ENCODE measurements around the gene ATP2A2. TPM values are rescaled to one million over a fixed set of nuclear protein-coding genes. Genes with fewer than 3 reads are reported as not detected.
"Not testable (repeated sequence)": the region's sequence is repeated elsewhere in the genome, so short reads cannot be mapped to it uniquely, and the experiment has no call there.

ATP2A2 gene
- total RNA-seq, 4 donors from 2014 or later: 118 to 233 (median 163) TPM

- Histone ChIP-seq H3K27me3 (no peaks in the 10 kb centered on the region), H3K9me3 (no peaks in the 10 kb centered on the region), H3K4me1 (no peaks in the 10 kb centered on the region), H3K4me3 (no peak overlapping the region), H3K27ac (no peak overlapping the region), H3K36me3 (peaks cover 0 to 33% of the 10 kb centered on the region in 2 donors)
- 76 to 78% methylated on average over 9 to 12 of the region's 13 CpGs for WGBS, 2 donors (ENCODE audit: low coverage in 1 of 2)
- no peak for ATAC-seq
- TF ChIP-seq POLR2A (IDR thresholded peaks at IDR 0.05) (no peak), EP300 (IDR thresholded peaks at IDR 0.05) (no peak), POLR2AphosphoS5 (IDR thresholded peaks at IDR 0.05) (no peak)
These were observed 72.3 kb downstream of the ATP2A2 start for GRCh38 chr12:110353211-110353965.

- Histone ChIP-seq H3K9me3 (no peaks in the 10 kb centered on the region), H3K27me3 (no peaks in the 10 kb centered on the region), H3K4me3 (no peak overlapping the region), H3K27ac (no peak overlapping the region), H3K4me1 (no peaks in the 10 kb centered on the region), H3K36me3 (peaks cover 0 to 24% of the 10 kb centered on the region in 2 donors)
- WGBS, 2 donors (ENCODE audit: low coverage in 1 of 2): 36 to 71% methylated on average over 7 of the region's 7 CpGs
- no peak for TF ChIP-seq EP300 (IDR thresholded peaks at IDR 0.05)
- no peak for TF ChIP-seq POLR2AphosphoS5 (IDR thresholded peaks at IDR 0.05)
- TF ChIP-seq, protein P1, sequence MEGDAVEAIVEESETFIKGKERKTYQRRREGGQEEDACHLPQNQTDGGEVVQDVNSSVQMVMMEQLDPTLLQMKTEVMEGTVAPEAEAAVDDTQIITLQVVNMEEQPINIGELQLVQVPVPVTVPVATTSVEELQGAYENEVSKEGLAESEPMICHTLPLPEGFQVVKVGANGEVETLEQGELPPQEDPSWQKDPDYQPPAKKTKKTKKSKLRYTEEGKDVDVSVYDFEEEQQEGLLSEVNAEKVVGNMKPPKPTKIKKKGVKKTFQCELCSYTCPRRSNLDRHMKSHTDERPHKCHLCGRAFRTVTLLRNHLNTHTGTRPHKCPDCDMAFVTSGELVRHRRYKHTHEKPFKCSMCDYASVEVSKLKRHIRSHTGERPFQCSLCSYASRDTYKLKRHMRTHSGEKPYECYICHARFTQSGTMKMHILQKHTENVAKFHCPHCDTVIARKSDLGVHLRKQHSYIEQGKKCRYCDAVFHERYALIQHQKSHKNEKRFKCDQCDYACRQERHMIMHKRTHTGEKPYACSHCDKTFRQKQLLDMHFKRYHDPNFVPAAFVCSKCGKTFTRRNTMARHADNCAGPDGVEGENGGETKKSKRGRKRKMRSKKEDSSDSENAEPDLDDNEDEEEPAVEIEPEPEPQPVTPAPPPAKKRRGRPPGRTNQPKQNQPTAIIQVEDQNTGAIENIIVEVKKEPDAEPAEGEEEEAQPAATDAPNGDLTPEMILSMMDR (IDR thresholded peaks at IDR 0.05): no peak
- TF ChIP-seq POLR2A (IDR thresholded peaks at IDR 0.05): no peak
- no peak for ATAC-seq
These were observed 73.2 kb downstream of the ATP2A2 start for GRCh38 chr12:110354172-110354780.

GRCh38 chr12:110355073-110355472, 74.0 kb downstream of the ATP2A2 start:
- ATAC-seq: no peak
- WGBS, 2 donors (ENCODE audit: low coverage in 1 of 2): 43 to 50% methylated on average over 1 to 3 of the region's 3 CpGs
- TF ChIP-seq, protein P1 (IDR thresholded peaks at IDR 0.05): peak in 1 of 4 experiments; percentile 26
- TF ChIP-seq POLR2AphosphoS5 (IDR thresholded peaks at IDR 0.05) (no peak), EP300 (IDR thresholded peaks at IDR 0.05) (no peak), POLR2A (IDR thresholded peaks at IDR 0.05) (no peak)

DNA sequence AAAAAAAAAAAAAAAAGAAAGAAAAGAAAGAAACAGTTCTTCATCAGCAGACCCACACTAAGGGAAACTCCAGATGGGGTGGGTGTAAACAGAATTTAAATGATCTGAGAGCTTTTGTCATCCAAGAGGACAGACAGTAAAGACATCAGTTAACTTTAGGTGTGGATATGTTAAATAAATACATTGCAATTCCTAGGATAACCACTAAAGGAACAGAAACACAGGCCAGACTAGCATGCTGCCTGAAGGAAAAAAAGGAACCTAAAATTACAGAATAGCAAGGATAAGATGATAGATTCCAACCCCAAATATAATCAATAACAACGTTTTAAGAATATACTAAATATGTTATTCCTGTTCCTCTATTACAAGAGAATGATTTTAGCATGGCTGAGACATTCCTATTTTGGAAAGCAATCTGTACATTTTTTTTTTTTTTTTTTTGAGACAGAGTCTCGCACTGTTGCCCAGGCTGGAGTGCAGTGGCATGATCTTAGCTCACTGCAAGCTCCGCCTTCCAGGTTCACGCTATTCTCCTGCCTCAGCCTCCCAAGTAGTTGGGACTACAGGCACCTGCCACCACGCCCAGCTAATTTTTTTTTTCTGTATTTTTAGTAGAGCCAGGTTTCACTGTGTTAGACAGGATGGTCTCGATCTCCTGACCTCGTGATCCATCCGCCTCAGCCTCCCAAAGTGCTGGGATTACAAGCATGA, 77.5 kb downstream of the ATP2A2 start:
- H3K9me3 ChIP-seq, H3K4me3 ChIP-seq, H3K36me3 ChIP-seq, ATAC-seq, H3K4me1 ChIP-seq, H3K27me3 ChIP-seq, H3K27ac ChIP-seq: not testable (repeated sequence)
- TF ChIP-seq, protein P1 (IDR thresholded peaks at IDR 0.05): peak in 1 of 4 experiments; percentile 19
- WGBS, 2 donors (ENCODE audit: low coverage in 1 of 2): 61 to 85% methylated on average over 5 to 8 of the region's 8 CpGs

More at GRCh38 chr12:110355073-110355472, 74.0 kb downstream of the ATP2A2 start:
- no peaks in the 10 kb centered on the region for H3K4me1 ChIP-seq
- no peak overlapping the region for H3K4me3 ChIP-seq
- no peaks in the 10 kb centered on the region for H3K9me3 ChIP-seq
- no peaks in the 10 kb centered on the region for H3K27me3 ChIP-seq
- no peak overlapping the region for H3K27ac ChIP-seq
- H3K36me3 ChIP-seq: peaks cover 0 to 16% of the 10 kb centered on the region in 2 donors

GRCh38 chr12:110361216-110361615, 80.2 kb downstream of the ATP2A2 start:
- H3K27me3 ChIP-seq: no peaks in the 10 kb centered on the region
- H3K4me1 ChIP-seq: peaks cover 0 to 8% (median 0%) of the 10 kb centered on the region in 3 donors
- no peak overlapping the region for H3K27ac ChIP-seq
- no peaks in the 10 kb centered on the region for H3K36me3 ChIP-seq
- no peak for ATAC-seq
- H3K9me3 ChIP-seq: no peaks in the 10 kb centered on the region
- TF ChIP-seq POLR2AphosphoS5 (IDR thresholded peaks at IDR 0.05): no peak
- no peak for TF ChIP-seq EP300 (IDR thresholded peaks at IDR 0.05)
- TF ChIP-seq, protein P1 (IDR thresholded peaks at IDR 0.05): no peak
- no peak for TF ChIP-seq POLR2A (IDR thresholded peaks at IDR 0.05)
- no peak overlapping the region for H3K4me3 ChIP-seq
- WGBS, 2 donors (ENCODE audit: low coverage in 1 of 2): 100% methylated on average over 1 of the region's 1 CpG; no CpG with 5 or more reads in 1 of the 2 donors
